ENCODE measurements around the gene IGFBP7.

IGFBP7 gene, protein sequence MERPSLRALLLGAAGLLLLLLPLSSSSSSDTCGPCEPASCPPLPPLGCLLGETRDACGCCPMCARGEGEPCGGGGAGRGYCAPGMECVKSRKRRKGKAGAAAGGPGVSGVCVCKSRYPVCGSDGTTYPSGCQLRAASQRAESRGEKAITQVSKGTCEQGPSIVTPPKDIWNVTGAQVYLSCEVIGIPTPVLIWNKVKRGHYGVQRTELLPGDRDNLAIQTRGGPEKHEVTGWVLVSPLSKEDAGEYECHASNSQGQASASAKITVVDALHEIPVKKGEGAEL

DNA sequence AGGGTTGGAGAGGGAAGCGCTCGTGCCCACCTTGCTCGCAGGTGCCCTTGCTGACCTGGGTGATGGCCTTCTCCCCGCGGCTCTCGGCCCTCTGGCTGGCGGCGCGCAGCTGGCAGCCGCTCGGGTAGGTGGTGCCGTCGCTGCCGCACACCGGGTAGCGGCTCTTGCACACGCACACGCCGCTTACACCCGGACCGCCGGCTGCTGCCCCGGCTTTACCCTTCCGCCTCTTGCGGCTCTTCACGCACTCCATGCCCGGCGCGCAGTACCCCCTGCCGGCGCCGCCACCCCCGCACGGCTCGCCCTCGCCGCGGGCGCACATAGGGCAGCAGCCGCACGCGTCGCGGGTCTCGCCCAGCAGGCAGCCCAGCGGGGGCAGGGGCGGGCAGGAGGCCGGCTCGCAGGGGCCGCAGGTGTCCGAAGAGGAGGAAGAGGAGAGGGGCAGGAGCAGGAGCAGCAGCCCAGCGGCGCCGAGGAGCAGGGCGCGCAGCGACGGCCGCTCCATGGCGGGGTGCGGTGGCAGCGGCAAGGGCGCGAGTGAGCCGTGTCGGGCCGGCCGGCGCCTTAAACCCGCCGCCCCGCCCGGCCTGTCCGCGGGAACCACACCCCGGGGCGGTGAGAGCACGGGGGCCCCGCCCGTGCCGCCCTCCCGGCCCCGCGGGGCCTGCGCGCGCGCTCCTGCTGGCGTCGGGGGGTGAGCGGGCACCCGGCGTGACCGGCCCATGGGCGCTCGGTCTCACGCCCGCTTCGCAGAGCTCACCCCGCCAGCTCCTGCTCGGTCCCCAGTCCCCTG lies at the start of gene IGFBP7:
Gene IGFBP7 (minus strand): TSS at position 539 of the 793 bp plus-strand sequence. CDS start 34 bp downstream, at position 505.
- no peak for DNase-seq

DNA sequence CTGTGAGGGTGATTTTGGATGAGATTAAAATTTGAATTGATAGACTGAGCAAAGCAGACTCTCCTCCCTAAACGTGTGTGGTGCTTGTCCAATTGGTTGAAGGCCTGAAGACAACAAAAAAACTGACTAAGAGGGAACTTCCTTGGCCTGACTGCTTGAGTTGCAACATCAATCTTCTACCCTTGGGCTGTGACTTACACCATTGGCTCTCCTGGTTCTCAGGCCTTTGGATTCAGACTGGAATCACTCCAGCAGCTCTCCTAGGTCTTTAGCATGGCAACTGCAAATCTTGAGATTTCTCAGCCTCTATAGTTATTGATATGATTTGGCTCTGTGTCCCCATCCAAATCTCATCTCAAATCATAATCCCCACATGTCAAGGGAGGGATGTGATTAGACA lies 49.7 kb upstream of the IGFBP7 start:
- DNase-seq, result no peak

DNA sequence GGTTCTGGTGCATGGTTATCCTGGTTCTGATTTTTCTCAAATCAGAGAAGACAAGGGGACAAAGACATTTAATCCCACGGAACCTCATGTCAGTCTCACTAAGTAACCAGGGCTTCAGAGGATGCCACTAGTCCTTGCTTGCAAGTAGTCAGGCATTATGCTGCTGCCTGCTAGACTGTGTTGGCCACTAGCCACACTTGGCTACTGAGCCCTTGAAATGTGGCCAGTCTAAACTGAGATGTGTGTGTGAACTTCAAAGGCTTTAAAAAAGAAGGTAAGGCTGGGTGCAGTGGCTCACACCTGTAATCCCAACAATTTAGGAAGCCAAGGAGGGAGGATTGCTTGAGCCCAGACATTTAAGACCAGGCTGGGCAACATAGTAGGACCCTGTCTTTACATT lies 48.6 kb upstream of the IGFBP7 start:
- no peak for DNase-seq

DNA sequence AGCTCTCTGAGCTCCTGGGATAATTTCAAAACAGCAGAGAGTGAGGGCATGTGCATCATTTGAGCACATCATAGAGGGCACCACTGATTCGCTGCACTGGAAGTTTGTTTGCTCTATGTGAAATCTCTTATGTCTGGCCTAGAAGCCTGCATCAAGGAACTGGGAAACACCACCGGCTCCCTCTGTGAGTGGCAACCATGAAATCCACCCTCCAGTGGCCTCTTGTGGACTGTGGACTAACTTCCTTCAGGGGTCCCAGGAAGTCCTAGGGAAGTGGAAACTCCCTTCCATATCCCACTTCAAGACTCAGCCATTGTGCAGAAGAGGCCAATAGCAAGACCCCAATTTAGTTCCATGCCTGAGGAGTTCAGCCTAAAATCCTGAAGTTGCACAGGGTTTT lies 48.0 kb upstream of the IGFBP7 start:
- DNase-seq, result no peak

DNA sequence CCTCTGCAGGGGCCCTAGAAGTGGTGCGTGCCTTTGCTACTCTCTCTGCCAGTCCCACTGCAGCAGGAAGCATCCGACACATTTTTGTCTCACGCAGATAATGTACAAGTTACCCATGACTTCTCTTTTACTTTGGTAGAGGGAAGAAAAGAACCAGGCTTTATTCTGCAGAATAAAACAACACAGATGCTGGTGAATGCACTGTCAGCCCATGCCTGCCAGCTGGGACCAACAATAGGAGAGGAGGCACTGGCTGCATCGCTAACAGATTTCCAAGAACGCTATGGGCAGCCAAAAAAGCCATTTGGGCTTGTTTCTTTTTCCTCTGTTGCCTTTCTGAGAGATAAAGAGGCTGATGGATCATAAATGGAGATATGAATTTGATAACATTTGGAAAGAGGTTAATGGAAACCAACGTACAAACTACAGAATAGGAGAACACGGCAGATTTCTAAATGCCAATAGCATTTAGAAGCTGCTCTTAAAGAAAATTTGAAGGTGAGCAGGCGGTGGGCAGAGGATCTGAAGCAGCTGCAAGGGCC lies 47.5 kb upstream of the IGFBP7 start:
- no peak for DNase-seq

DNA sequence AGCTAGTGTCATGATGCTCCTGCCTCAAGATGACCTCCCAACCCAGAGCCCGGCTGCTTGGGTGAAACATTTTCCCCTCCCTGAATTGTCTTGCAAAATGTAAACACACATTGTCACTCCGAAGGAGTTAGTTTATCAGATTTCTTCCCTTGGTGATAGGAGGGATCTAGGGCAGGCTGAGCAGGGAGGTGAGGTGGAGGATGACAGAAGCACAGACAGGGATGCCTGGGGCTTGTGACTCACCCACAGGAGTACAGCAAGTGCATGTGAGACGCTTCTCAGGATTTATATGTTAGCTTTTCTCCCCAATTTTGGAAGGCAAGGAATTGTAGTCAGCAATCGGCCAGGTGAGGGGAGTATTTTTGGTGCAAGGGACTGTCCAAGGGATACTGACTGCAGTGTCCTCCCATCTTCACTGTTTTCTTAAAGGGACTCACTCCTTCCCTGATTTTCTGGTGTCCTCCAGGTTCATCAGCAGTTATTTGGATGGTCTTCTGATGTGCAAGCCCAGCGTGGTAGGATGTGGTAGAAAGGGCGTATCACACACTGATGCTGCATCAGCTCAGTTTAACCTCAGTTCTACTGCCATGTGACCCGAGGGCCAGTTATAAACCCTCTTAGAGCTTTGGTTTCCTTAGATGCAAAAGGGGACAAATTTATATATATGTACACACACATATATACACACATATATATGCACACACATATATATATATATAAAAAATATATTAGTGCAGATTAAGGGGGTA lies 46.2 kb upstream of the IGFBP7 start:
- no peak for DNase-seq

DNA sequence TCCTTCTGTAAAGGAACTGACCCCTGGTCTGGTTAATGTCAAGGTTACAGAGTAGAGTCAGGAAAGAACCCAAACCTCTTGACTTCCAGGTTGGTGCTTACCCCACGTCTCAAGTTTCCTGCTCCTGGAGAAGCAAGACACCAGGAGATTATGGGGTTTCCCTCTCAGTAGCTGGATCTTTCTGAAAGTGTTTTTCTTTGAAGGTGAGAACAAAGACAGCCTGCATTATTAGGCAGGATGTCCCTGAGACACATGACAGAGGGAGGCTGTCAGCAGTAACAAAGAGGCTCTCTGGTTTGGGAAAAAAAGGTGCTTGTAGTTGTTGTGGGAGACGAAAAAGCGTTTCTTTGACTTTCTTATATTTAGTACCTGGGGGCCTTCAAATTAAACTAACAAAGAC lies 44.7 kb upstream of the IGFBP7 start:
- no peak for DNase-seq

DNA sequence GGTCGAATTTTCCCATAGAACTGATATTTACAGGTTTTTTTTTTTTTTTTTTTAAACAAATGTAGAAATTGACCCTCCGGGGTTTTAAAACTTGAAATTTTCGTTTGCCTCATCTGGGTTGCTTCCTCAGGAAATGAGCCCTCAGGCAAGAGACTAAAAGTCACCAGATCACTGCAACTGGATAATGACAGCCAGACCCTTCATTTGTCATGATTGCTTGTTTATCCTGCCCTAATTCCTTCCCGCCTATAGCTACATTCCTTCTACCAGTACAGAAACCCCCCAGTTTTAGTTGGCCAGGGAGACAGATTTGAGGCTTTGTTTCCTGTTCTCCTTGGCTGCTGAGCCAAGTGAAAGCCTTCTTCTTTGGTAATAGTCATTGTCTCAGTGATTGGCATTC lies 44.0 kb upstream of the IGFBP7 start:
- DNase-seq, result no peak

DNA sequence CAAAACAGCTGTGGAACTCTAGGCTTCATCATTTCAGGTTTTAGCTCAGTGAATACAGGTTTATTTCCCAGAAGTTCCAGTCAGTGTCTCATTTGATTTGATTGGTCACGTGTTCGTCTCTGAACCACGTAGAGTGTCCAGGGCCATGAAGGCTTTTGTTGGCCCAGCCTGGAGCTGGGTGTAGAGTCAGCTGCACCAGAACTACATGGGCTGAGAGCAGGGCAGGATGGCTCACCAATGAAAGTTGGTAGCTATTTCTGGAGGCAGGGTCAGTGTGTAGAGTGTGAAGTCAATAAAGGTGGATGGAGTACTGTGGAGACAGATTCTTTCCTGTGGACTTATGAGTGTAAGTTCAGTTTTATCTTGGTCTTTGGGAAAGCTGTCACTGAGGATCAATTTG lies 43.0 kb upstream of the IGFBP7 start:
- no peak for DNase-seq

DNA sequence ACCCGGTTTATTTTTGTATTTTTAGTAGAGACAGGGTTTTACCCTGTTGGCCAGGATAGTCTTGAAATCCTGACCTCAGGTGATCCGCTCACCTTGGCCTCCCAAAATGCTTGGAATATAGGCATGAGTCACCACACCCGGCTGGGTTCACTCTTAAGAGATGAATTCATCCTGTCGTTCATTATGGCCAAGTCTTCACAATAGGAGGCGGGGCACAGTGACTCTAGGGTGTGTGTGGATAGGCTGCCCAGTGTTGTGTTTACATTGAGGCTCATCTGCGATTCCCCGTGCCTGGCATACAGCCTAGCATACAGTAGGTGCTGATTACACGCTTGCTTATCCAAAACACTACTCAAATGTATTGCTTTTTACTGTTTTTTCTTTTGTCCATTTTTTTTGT lies 41.3 kb upstream of the IGFBP7 start:
- no peak for DNase-seq

DNA sequence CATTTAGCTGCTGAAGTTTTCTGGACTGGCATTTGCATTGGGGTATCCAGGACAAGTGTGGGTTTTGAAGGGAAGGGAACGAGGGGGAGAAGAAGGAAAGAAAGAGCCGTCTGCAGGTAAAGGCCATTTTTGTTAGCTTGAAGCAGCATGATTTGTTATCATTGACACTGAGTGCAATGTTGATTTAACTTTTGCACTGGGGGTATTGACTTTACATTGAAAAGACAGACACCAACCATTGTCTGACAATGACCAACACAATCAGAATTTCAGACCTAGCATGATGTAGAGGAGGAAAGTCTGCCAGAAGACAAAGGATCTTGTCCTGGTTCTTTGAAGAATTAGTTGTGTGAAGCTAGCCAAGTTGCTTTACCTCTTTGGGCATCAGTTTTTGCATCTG lies 39.6 kb upstream of the IGFBP7 start:
- no peak for DNase-seq

DNA sequence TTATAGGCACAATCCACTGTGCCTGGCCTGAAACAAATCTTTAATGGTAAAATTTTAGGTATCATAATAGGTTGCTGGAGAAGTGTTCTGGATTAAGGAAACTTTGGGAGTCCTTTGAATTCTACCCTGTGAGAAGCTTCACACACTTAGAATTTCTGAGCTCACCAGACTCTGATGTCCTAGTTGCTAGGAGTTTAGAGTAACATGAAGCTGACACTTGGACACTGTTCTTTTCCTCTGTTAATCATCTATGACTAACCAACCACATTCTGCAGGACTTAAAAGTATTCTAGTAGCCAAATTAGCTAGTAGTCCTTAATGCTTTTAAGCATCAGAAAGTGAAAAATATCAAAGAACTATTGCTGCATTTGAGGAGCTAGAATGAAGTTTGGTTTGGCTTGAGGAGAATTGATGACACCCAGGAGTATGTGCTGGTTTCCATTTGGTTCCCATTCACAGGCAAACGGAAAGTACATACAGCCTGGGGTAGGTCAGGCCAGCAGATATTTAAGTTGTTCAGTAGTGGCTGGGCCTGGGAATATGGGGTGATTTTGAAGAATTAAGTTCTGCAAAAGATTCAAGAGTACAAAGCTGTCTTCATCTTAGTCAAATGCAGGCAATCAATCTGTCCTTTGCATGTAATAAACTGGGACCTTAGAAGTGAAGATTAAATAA lies 38.8 kb upstream of the IGFBP7 start:
- no peak for DNase-seq

DNA sequence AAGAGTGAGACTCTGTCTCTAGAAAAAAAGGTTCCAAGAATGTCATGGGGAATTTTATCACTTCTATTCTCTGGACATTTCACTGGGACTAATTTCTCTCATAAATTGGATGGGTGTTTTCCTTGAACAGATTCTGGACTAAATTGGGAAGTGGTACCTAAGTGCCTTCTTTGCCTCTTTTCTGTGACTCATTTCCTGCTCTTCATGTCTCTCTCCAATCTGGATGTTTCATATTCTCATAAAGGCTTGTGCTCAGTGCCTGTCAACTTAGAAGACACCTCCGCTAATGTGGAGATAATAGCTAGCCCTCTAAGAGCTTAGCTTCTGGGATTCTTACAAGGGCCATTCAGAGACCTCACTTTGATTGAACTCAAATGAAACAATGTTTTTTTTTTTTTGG lies 38.0 kb upstream of the IGFBP7 start:
- DNase-seq, result no peak

DNA sequence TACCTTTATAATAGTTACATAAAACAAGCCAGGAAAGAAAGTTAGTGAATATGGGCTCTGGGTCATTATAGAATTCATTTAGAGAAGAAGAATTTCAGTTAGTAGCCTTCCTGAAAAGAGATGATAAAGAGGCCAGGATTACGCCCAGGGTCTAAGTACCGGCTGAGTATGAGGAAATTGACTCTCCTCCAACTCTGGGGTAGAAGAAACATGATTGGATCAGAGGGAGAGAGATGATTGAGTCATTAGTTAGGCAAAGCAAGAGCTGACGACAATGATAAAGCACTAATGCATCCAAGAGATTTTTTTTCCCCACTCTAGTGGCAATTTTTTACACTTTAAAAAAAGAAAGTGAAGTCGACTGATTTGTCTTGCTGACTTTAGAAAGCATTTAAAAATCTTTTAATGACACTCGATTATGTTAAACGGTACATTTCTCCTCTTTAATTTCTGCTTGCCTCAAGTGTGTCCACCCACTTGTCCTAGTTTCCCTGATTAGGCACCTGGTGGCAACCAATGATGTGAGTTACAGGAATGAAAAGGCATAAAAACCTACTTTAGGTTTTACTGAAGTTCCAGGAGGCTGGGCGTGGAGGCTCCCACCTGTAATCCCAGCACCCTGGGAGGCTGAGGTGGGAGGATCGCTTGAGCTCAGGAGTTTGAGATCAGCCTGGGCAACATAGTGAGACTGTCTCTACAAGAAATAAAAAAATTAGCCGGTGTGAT lies 37.3 kb upstream of the IGFBP7 start:
- DNase-seq, result no peak

DNA sequence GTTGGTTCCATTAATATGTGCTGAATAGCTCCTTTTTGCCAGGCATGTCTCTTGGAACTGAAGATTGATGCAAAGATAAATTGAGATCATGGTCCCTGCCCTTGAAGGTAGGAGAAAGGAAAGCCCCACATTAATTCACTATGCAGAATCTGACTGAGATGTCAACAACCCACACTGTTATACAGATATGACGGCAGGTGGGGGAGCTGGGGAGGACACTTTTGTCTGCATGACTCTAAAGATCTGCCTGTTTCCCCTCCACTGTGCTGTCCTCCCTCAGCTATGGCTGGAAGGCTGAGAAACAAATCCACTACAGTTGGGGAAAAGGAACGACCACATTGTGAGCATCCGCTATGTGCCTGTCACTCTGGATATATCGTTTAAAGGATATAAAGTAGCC lies 36.3 kb upstream of the IGFBP7 start:
- no peak for DNase-seq

DNA sequence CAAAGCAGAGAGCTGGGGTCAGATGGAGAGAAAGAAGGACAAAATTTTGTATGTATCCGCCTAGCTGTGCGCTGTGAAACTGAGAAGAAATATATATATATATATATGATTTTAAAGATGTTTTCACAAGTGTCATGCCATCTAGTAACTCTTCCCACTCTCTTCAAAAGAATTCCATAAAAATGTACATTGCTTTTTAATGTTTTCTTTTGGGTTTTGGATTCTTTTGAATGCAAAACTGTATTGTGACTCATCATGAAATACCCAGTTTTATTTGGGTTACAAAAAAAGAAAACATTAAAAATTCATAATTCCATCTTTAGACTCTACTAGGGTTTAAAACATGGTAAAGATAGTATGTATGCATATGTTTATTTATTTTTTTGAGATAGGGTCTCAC lies 34.3 kb upstream of the IGFBP7 start:
- DNase-seq, result no peak

DNA sequence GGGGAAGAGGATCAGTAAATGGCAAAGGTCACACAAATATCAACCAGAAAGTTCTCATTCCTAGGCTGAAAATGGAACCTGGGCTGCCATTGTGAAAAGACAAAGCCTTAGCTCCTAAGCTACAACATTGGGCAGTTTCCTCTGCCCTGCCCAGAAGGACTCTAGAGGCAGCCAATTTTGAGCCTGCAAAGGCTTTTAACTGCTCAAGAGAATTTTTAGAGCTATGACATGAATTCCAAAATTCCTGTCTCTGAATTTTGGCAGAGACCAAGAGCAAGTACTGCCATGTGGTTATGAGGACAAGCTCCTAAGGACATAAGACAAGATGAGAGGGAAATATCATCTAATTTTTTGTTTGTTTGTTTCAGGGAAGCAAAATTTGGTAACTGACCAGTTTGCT lies 29.6 kb upstream of the IGFBP7 start:
- no peak for DNase-seq

DNA sequence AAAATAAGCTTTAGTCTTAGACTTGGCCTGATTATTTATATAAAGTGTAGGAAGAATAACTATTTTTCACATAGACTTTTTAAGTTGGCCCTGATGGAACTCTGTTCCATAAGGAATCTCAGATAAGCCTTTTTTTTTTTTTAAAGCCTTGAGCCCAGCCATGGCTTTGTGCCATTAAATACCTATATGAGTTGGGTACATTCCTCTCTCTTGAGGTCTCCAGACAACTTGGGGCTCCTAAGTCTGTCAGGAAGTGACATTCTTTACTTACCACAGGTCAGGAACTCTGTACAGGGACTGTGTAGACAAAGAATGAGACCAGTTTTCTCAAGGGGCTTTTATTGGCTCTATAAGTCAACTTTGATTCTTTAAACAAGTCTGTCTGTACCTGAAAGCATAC lies 27.1 kb upstream of the IGFBP7 start:
- DNase-seq, result no peak

DNA sequence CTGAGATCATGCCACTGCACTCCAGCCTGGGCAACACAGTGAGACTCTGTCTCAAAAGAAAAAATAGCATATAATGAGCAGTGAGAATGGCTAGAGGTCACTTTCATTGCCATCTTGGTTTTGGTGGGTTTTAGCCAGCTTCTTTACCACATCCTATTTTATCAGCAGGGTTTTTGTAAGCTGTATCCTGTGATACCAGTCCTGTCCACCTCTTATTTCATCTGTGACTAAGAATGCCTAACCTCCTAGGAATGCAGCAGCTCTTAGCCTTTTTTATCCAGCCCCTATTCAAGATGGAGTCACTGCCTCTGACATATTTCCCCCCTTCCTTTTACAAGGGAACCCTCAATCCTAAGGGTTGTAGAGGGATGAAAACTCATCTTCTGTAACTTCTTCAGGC lies 26.1 kb upstream of the IGFBP7 start:
- DNase-seq, result no peak

DNA sequence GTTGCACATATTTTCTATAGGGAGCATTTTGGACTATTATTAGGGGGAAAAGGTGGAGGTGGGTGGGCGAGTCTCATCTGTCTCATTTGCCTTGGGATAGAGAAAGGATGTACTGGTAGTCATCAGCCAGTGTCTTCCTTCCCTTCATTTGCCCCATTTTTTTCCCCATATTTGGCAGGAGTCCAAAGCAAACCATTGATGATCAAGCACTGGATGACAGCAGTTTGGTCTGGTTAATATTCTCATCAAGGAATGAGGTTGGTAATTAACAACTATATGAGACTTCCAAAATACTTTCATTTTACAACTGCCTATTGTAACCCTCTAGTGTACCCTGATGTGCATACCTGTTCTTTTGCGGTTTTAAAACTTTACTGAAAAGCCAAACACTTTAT lies 22.6 kb upstream of the IGFBP7 start:
- DNase-seq, result no peak

DNA sequence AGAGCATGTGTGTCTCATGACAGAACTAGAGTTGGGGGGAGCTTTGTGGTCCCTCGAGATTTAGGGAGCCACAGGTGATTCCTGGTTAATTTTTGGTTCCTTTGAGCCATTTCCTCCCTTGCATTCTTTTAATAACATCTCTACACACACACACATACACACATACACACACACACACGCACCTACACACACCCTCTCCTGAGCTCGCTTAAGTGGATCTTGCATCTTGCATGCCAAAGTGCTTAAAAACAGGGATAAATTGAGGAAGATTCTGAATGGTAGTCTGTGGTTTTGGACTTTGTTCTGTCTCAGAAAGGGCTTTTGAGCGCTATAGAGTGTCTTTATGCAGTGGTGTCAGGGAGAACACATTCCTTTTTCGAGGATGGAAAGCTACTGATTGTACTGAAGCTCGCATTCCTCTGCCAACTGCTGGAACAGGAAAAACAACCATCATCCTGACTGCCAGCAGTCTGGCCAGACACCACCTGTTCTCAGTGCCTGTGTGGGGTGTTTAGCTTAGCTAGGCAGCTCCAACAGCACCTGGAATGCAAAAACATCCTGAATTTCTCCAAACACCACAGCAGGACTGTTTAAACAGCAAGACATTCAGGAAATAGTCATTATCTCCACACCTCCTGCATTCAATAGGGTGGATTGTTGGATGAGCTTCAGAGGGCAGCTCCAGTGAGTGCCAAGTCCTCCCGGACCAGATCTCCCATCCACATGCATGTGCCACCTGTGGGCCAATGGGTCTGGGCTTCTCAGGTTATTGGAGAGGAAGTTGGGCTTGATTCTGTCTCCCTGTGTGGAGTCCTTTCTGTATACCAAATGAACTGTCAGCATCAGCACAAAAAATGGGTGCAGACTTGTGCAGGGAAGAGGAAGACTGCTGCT lies 21.9 kb upstream of the IGFBP7 start:
- DNase-seq, result no peak
